Urinary bladder (tissue), 4 donors: Measurements from ENCODE around the gene ADARB2. TPM values are rescaled to one million over a fixed set of nuclear protein-coding genes. Genes with fewer than 3 reads are reported as not detected.
"Not testable (repeated sequence)": the region's sequence is repeated elsewhere in the genome, so short reads cannot be mapped to it uniquely, and the experiment has no call there.

Experiments used
- DNase-seq: peaks from one replicate; pipeline ENCODE4 v3.0.0-alpha.2; 2015; ENCODE audit errors: extremely low spot score
- H3K27ac ChIP-seq: one replicate; pipeline ENCODE4 v1.5.1; 2013; ENCODE audit warnings: low read depth, mild to moderate bottlenecking, moderate library complexity
- H3K36me3 ChIP-seq: one replicate; pipeline ENCODE4 v1.6.1; 2013; ENCODE audit warnings: mild to moderate bottlenecking, moderate library complexity; ENCODE audit not compliant: insufficient read depth
- H3K4me1 ChIP-seq: one replicate; pipeline ENCODE4 v1.6.1; 2013; ENCODE audit warnings: mild to moderate bottlenecking, moderate library complexity; ENCODE audit not compliant: insufficient read depth
- H3K4me3 ChIP-seq: one replicate; pipeline ENCODE4 v1.5.1; 2013; ENCODE audit warnings: low read depth, low read length
- WGBS: extraction: QIAGEN DNeasy Blood & Tissue Kit; methylation state at CpG from one replicate; pipeline ENCODE4 v1.1.7; 2013; 5-methylcytosine and 5-hydroxymethylcytosine counted together
- polyA plus RNA-seq: library from polyadenylated mRNA; stranded (reverse); fragments of 200-250 nt; gene quantifications from one replicate; pipeline ENCODE4 v1.2.3, GENCODE V29; 2013
- total RNA-seq: library from RNA; depleted of rRNA; stranded (reverse); fragments of >200 nt; gene quantifications from one replicate; pipeline ENCODE4 v1.2.3, GENCODE V29; 2014
- donor health status: healthy with polysubstance abuse.
- donor health status: healthy.

ADARB2 gene
- total and polyA plus RNA-seq, 2 donors, result 0.26 to 1.0 TPM

GRCh38 chr10:1251769-1252168 lies 485.6 kb downstream of the ADARB2 start:
- no peak overlapping the region for H3K27ac ChIP-seq
- no peaks in the 10 kb centered on the region for H3K36me3 ChIP-seq
- no peak overlapping the region for H3K4me3 ChIP-seq
- 56% methylated on average over 3 of the region's 3 CpGs for WGBS
- DNase-seq, result no peak
- no peaks in the 10 kb centered on the region for H3K4me1 ChIP-seq

- peak; percentile 25 for DNase-seq
- Histone ChIP-seq H3K36me3 (no peaks in the 10 kb centered on the region), H3K27ac (no peak overlapping the region), H3K4me3 (no peak overlapping the region), H3K4me1 (no peaks in the 10 kb centered on the region)
- 57% methylated on average over 7 of the region's 7 CpGs for WGBS
Measured at GRCh38 chr10:1249142-1249920, 488.0 kb downstream of the ADARB2 start.

- not testable (repeated sequence) for H3K4me1 ChIP-seq, H3K36me3 ChIP-seq, DNase-seq, H3K4me3 ChIP-seq, H3K27ac ChIP-seq
- WGBS, result 61% methylated on average over 13 of the region's 13 CpGs
Measured at GRCh38 chr10:1248262-1248630, 489.1 kb downstream of the ADARB2 start.

GRCh38 chr10:1247598-1248261 lies 489.6 kb downstream of the ADARB2 start:
- H3K4me3 ChIP-seq, result no peak overlapping the region
- H3K36me3 ChIP-seq, result no peaks in the 10 kb centered on the region
- 80% methylated on average over 17 of the region's 17 CpGs for WGBS
- no peak overlapping the region for H3K27ac ChIP-seq
- no peaks in the 10 kb centered on the region for H3K4me1 ChIP-seq
- DNase-seq, result no peak

- no peak for DNase-seq
- Histone ChIP-seq H3K36me3 (no peaks in the 10 kb centered on the region), H3K4me3 (no peak overlapping the region), H3K4me1 (no peaks in the 10 kb centered on the region), H3K27ac (no peak overlapping the region)
- 93% methylated on average over 18 of the region's 18 CpGs for WGBS
Measured at GRCh38 chr10:1244493-1244892, 492.8 kb downstream of the ADARB2 start.

- 63% methylated on average over 22 of the region's 22 CpGs for WGBS
- H3K36me3 ChIP-seq, result no peaks in the 10 kb centered on the region
- H3K27ac ChIP-seq, result no peak overlapping the region
- H3K4me3 ChIP-seq, result no peak overlapping the region
- DNase-seq, result no peak
- H3K4me1 ChIP-seq, result no peaks in the 10 kb centered on the region
Measured at GRCh38 chr10:1243486-1244234, 493.7 kb downstream of the ADARB2 start.

GRCh38 chr10:1242975-1243374 lies 494.4 kb downstream of the ADARB2 start:
- H3K4me3 ChIP-seq, result no peak overlapping the region
- H3K27ac ChIP-seq, result no peak overlapping the region
- no peaks in the 10 kb centered on the region for H3K4me1 ChIP-seq
- DNase-seq, result no peak
- WGBS, result 88% methylated on average over 18 of the region's 18 CpGs
- H3K36me3 ChIP-seq, result no peaks in the 10 kb centered on the region

- Histone ChIP-seq H3K27ac (no peak overlapping the region), H3K4me1 (no peaks in the 10 kb centered on the region), H3K36me3 (no peaks in the 10 kb centered on the region), H3K4me3 (no peak overlapping the region)
- no peak for DNase-seq
- WGBS, result 88% methylated on average over 34 of the region's 34 CpGs
Measured at GRCh38 chr10:1241973-1242935, 495.1 kb downstream of the ADARB2 start.

- WGBS, result 93% methylated on average over 16 of the region's 16 CpGs
- Histone ChIP-seq H3K4me3 (no peak overlapping the region), H3K4me1 (no peaks in the 10 kb centered on the region), H3K27ac (no peak overlapping the region), H3K36me3 (no peaks in the 10 kb centered on the region)
- DNase-seq, result no peak
Measured at GRCh38 chr10:1241322-1241890, 495.9 kb downstream of the ADARB2 start.

- Histone ChIP-seq H3K4me3 (peak overlapping the region; percentile 21), H3K27ac (no peak overlapping the region), H3K36me3 (no peaks in the 10 kb centered on the region), H3K4me1 (no peaks in the 10 kb centered on the region)
- no peak for DNase-seq
- WGBS, result 26% methylated on average over 8 of the region's 8 CpGs
Measured at GRCh38 chr10:1240341-1240775, 497.0 kb downstream of the ADARB2 start.

- WGBS, result 94% methylated on average over 9 of the region's 9 CpGs
- H3K4me1 ChIP-seq, result no peaks in the 10 kb centered on the region
- no peak overlapping the region for H3K27ac ChIP-seq
- no peak overlapping the region for H3K4me3 ChIP-seq
- no peaks in the 10 kb centered on the region for H3K36me3 ChIP-seq
- DNase-seq, result no peak
Measured at GRCh38 chr10:1233031-1233430, 504.3 kb downstream of the ADARB2 start.

- DNase-seq, result no peak
- H3K4me1 ChIP-seq, result no peaks in the 10 kb centered on the region
- no peak overlapping the region for H3K4me3 ChIP-seq
- H3K27ac ChIP-seq, result no peak overlapping the region
- no peaks in the 10 kb centered on the region for H3K36me3 ChIP-seq
- WGBS, result 95% methylated on average over 9 of the region's 9 CpGs
Measured at GRCh38 chr10:1232164-1232911, 505.0 kb downstream of the ADARB2 start.
